GM12864 (cell line): ENCODE data around the gene SMIM24.

Source experiments
- DNase-seq: peaks from one replicate; pipeline ENCODE4 v3.0.0-alpha.2; 2011; ENCODE audit warnings: low read depth
- H3K4me3 ChIP-seq: 2 replicates; pipeline ENCODE4 v1.5.1; 2011; ENCODE audit warnings: mild to moderate bottlenecking, low read depth, low read length, control low read depth
- CTCF ChIP-seq: IDR thresholded peaks from 2 replicates; pipeline ENCODE4 v1.5.1; 2011; ENCODE audit warnings: low read depth, mild to moderate bottlenecking, moderate library complexity, low read length, control low read depth, inconsistent platforms; ENCODE audit errors: missing control alignments

Gene SMIM24

GRCh38 chr19:3493651-3494050, 13.3 kb upstream of the SMIM24 start:
- TF ChIP-seq CTCF: no peak
- no peak for DNase-seq

GRCh38 chr19:3492919-3493318, 12.6 kb upstream of the SMIM24 start:
- no peak for DNase-seq
- no peak overlapping the region for H3K4me3 ChIP-seq
- no peak for TF ChIP-seq CTCF

More at GRCh38 chr19:3493651-3494050, 13.3 kb upstream of the SMIM24 start:
- no peak overlapping the region for H3K4me3 ChIP-seq

- no peak overlapping the region for H3K4me3 ChIP-seq
- no peak for TF ChIP-seq CTCF
- no peak for DNase-seq
These were observed 12.0 kb upstream of the SMIM24 start for GRCh38 chr19:3492131-3492839.

GRCh38 chr19:3491396-3492119, 11.2 kb upstream of the SMIM24 start:
- no peak for DNase-seq
- TF ChIP-seq CTCF: no peak
- H3K4me3 ChIP-seq: no peak overlapping the region

- no peak within 1 kb of the TSS for H3K4me3 ChIP-seq
- no peak for TF ChIP-seq CTCF
- DNase-seq: no peak
These were observed 2.9 kb upstream of the SMIM24 start, which contains the start of gene SMIM44 for GRCh38 chr19:3483226-3483628. Gene SMIM44, minus strand, starts transcription at chr19:3483441. Its CDS starts 38 bp downstream, at chr19:3483403.

- H3K4me3 ChIP-seq: no peak overlapping the region
- no peak for TF ChIP-seq CTCF
- DNase-seq: no peak
These were observed 2.3 kb upstream of the SMIM24 start for GRCh38 chr19:3482507-3483225.
